GM19468 (cell line): ENCODE data around the gene SAFB2.

Experiments
- ATAC-seq: cut with Tn5 transposase; IDR thresholded peaks from one replicate; pipeline ENCODE4 v1.9.1; 2021; ENCODE audit warnings: mild to moderate bottlenecking, moderate library complexity, moderate number of reproducible peaks; ENCODE audit not compliant: unreplicated experiment; ENCODE audit errors: extremely low read depth

The SAFB2 gene

DNA sequence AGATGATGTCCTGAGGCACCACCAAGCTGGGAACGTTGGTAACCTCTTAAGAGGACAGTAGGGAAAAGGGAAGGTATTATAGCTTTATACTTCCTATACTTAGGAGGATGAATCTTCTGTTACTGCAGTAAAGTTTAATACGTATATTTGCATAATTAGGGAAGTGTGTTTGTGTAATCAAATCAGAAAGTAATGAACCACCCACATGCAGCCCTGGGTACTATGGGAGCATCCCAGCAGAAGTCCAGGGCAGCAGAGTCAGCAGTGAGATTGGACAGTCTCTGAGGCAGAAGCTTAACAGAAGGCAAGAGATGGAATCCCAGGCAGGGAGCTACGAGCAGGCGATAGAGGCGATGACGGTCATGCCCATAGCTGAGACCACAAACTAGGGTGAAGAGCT is 12.9 kb upstream of the SAFB2 start:
- no peak for ATAC-seq

DNA sequence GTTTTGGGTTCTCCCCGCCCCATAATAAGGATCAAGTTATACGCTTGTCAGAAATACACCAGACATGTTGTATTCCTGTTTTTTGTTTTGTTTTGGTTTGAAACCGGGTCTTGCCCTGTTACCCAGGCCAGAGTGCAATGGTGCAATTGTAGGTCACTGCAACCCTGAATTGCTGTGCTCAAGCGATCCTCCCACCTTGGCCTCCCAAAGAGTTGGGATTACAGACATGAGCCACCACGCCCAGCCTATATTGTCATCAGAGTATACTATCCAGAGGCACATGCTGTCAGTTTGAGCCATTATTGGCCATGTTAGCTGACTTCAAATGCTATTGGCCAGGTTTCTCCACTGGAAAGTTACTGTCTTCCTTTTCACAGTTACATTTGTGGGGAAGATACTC is 10.1 kb upstream of the SAFB2 start:
- no peak for ATAC-seq

DNA sequence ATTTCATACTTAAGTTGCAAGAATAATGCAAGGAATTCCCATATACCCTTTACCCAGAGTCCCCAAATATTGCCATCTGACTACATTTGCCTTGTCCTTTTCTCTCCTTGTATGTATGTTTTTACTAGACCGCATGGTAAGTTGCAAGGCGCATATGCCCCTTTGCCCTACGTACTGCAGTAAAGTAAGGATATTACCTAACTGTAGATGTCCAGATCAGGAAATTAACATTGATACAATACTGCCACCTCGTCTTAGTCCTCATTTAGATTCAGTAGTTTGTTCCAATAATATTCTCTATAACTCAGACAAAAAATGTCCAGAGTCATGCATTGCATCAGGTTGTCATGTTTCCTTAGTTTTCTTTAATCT is 9.7 kb upstream of the SAFB2 start:
- ATAC-seq = no peak

DNA sequence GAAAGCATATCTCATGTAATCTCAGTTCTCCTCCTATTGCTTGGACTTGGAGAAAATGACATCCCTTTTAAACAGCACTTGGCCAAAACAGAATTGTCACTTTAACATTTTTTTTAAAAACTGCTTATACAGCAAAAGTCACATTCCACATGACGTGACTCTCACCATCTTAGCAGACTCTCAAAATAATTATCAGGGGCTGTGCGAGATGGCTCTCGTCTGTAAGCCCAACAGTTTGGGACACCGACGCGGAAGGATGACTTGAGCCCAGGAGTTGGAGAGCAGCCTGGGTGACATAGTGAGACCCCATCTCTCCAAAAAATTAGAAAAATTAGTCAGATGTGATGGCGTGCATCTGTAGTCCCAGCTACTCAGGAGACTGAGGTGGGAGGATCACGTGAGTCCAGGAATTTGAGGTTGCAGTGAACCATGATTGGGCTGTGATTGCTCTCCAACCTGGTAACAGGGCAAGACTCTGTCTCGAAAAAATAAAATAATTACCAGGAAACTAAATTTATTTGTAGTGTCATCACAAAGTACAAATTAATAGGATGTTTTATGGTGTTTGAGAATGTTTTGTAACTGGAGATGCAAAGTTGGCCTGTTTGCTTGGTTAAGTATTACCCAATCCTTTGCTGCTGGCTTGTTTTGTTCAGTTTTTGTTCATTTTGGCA is 9.1 kb upstream of the SAFB2 start:
- ATAC-seq = no peak

DNA sequence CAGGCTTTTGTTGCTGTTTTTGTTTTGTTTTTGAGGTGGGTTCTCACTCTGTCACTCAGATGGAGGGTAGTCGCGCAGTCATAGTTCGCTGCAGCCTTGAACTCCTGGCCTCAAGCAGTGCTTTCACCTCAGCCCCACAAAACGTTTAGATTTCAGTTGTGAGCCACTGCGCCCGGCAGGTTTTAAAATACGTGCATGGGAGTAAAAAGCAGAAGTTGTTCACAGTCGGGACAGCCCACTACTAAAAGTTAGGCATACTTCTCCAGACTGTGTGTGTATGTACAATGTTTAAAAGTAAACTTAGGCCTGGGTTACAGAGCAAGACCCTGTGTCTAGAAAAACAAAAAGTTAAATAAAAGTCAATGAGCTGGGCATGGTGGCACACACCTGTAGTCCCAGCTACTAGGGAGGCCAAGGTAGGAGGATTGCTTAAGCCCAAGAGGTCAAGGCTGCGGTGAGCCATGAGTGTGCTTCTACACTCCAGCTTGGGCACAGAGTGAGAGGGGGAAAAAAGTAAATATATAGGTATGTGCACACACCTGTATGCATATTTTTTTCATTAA is 6.4 kb upstream of the SAFB2 start:
- no peak for ATAC-seq

DNA sequence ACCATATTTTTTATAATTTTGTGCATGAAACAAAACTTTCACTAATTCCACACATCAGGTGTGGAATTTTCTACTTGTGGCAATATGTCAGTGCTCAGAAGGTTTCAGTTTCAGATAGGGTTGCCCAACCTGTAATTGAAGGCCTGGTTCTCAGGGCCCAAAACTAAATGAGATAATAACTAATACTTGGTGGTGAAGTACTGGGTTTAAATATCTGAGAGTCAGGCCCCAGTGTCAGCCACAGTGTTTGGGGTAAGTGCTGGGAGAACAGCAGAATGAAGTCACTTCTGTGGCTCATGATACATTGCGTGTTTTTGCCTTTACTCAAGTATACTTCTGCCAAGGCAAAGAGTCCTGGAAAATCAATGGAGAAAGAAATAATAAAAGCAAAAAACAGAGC is 5.9 kb upstream of the SAFB2 start:
- no peak for ATAC-seq

DNA sequence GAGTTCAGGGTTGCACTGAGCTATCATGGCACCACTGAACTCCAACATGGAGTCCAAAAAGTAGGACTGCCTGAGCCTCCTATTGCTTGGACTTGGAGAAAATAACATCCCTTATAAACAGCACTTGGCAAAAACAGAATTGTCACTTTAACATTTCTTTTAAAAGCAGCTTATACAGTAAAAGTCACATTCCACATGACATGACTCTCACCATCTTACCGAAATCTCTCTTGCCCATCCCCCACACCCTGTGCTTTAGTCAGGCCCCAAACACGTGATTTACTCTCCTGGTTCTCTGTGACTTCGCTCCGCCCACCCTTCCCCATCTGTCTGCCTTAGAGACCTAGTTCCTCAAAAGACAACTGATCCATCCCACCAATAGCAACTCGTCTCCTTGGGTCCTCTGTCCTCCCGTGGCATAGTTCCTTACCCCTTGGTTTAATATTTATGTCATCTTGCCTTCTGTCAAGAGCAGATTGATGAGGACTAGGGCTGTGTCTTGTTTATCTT is 4.9 kb upstream of the SAFB2 start:
- ATAC-seq = no peak

DNA sequence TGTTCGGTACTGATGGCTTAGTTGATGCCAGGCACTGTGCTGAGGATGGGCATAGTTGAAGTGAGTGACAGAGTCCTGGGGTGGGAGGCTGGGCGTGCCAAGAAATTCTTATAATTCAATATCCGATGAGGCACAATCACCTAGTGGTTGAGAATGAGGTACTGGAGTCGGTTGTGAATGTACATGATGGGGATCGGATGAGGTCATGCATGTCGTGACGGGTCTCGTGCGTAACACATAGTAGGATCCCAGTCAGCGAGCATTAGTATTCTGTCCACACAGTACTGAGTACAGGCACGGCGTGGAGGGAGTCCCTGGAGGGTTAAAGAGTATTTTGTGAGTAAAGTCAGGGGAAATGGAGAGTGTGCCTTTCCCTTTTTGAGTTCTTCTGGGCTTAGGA is 3.1 kb upstream of the SAFB2 start:
- no peak for ATAC-seq

DNA sequence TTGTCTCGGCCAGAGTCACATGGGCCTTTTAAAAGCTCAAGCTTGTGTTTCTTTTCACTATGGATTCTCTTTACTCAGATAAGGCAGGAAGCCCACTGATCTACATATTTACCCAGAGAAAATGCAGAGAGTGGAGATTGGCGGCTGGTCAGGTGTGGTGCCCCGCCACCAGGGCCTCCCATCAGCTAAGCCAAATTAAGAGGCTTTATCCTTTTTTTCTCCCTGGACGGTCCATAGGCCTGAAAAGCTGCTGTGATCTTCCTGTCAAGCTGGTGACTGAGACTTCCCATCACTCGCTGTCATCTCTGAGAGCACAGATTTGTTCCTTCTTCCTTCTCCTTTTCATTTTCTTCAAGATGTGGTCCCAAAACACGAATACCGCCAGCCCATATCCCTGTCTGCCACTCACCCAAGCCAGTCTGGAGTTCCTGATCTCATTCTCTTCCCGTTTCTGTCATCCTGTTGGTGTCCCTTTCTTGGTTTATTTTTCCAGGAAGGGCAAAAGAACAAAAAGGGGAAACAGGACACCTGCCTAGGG is 2.2 kb upstream of the SAFB2 start:
- ATAC-seq = no peak

DNA sequence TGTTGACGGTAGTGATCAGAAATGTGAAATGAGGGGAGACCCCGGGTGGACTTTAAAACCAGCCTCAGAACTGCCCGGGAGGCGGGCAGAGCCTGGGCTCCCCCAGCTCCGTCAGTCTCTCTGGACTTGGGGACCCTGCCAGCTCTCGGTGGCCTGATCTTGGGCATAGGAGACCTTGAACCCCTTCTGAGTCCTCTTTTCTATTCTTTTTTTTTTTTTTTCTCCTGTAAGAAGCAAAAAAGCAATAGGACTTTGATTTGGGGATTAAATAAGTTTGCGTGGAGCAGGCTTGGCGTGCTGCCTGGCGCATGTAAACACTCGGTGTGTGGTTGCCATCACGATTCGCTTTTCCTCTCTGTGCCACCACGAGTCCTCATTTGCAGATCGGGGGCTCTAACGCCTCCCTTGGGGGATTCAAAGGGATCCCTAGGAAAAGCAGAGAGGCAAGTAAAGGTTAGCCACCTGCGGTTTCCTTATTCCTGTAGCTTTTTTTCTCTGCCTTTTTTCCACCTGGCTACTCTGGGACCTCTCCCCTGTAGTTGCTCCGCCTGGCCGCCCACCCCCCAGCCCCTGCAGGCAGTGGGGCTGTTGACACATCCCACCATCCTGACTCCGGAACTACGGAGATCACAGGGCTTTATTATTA is 1.6 kb upstream of the SAFB2 start:
- no peak for ATAC-seq

DNA sequence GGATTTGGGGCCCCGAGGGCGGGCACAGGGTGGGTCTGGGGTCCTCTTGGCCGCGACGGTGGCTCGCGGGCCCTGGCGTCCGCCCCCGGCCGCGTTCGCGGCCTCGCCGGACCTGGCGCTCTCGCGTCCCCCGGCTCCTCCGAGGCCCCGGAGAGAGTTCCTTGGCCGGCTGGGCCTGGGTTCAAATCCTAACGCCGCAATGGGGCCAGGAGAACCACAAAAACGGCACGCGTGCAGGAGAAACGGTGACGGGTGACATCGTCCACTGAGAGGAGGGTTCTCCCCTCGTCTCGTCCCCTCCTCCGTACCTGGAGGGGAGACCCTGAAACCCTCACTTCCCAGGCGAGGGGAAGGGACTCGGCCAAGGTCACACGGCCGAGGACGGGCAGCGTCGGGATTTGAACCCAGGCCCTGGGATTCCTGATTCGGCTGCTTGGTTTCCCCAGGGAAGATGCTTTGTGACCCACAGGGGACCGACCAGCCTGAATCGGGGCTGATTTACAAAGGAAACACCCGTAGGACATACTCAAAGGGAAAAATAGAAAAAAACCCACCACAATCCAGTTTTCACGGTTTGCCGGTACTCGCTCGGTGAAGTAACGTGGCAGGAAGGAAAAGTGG is 931 bp upstream of the SAFB2 start:
- ATAC-seq = no peak

DNA sequence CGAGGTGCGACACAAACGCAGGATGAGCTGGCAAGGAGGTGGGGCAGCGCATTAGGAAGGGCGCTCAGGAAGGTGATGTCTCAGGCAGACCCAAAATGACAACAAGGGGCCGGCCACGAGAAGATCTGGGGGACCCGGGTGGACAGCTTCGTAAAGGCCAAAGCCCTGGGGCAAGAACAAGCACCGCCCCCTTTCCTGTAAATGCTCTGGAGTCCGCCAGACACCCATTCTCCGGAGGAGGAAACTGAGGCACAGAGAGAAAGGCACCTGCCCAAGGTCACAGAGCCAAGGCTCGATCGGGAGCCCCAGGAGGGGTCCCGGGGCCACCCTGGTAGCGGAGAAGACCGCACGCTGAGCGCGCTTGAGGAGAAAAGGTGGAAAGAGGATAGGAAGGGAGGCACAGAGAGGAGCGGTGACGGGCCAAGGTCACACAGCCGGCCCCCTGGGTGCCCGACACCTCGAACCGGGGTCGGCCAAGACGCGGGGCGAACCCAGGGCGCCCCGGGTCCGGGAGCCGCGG is 571 bp downstream of the SAFB2 start:
- ATAC-seq = no peak

DNA sequence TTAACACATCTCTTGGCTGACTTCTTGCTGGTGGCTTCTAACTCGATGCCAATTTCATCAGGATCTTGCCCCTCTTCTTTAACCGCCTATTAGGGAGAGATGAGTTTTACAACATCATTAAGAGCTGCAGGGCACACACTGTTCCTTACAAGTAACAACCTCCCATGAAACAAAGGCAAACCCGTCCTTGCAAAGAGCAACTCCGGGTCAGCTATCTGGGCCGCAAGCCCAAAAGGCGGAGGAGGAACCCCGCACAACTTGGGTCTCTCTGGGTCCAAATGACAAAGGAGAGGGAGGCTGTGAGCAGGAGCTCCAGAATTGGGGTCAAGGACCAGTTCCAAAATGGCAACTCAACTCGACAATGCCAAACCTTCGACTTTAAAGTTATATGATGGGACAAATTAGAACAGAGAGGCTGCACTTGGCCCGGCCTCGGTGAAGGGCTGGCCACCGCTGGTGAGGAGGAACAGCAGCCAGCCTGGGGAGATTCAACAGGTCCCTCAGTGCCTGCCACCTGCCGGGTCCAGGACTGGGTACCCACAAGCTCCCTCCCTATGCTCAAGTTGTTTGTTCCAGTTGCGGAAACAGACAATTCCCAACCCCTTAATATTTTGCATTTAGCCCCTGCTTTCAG is 1.1 kb downstream of the SAFB2 start:
- no peak for ATAC-seq

DNA sequence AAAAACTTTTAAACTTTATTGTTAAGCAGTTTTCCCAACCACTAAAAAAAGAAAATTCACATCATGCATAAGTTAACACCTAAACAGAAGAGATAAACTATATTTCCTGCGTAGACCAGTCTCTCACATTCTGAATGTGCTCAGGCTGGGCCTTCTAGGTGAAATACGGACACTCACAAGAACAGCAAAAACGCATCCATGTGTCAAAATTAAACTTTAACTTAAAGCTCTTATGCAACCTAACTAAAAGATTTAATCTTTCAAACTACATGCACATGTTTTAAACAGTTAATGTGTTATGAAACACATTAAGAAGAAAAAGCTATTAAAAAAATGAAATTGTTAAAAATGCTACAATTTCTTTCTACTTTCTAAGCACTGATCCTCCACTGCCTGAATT is 2.6 kb downstream of the SAFB2 start:
- no peak for ATAC-seq

DNA sequence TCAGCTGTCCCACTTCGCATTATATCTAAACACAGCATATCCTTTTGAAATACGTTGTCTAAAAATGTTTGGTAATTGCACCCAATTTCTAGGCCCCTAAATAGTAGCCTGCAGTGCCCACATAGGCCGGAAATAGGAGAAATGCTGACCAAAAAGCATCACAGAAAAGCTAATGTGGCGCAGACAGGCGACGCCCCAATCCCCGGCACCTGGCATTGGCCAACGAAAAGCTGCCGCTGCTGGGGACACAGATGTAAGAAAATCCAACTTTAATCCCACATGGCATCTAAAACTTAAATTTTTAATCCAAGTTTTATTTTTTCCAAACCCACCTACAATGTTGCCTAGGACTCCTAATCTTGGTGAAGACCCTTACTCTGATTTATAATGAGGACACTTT is 4.0 kb downstream of the SAFB2 start:
- ATAC-seq = no peak

DNA sequence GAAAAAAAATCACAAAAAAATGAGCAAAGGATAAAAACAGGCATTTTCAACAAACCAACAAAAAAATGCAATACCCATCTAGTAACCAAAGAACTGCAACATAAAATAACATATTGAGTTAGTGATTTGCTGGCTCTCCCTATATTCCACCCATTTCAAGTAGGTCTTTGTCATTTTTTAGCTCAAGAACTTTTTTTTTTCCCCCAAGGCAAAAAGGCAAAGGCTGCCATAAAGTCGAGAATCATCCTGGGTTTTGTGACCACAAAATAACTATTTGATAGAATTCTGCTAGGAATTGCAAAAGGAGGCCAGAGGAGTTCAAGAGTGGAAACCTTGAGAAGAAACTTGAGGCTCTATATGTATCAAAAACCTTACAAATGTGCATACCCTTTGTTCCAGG is 5.5 kb downstream of the SAFB2 start:
- ATAC-seq = no peak

DNA sequence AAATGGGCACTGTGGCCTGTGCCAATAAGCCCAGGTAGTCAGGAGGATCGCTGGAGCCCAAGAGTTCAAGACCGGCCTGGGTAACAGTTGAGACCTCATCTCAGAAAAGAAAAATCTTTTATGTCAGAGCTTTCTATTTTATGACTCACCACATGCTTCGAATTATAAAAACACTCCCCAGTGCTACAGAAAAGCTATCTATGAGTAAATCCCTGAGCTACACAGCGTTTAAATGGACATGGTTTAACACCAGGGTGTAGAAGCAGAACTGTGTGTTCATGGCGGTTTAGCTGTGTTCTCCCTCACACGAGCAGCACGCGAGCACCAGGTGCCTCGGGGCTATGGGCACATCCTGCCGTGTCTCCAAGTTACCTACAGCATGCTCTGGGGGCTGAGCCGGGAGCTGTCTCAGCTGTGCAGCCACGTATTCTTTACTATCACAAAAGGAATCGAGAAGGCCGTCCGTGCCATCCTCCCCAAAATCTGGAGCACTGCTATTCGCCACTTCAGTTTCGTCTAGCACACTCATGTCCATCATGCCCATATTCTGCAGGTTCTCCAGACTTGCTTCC is 6.7 kb downstream of the SAFB2 start:
- ATAC-seq = no peak

DNA sequence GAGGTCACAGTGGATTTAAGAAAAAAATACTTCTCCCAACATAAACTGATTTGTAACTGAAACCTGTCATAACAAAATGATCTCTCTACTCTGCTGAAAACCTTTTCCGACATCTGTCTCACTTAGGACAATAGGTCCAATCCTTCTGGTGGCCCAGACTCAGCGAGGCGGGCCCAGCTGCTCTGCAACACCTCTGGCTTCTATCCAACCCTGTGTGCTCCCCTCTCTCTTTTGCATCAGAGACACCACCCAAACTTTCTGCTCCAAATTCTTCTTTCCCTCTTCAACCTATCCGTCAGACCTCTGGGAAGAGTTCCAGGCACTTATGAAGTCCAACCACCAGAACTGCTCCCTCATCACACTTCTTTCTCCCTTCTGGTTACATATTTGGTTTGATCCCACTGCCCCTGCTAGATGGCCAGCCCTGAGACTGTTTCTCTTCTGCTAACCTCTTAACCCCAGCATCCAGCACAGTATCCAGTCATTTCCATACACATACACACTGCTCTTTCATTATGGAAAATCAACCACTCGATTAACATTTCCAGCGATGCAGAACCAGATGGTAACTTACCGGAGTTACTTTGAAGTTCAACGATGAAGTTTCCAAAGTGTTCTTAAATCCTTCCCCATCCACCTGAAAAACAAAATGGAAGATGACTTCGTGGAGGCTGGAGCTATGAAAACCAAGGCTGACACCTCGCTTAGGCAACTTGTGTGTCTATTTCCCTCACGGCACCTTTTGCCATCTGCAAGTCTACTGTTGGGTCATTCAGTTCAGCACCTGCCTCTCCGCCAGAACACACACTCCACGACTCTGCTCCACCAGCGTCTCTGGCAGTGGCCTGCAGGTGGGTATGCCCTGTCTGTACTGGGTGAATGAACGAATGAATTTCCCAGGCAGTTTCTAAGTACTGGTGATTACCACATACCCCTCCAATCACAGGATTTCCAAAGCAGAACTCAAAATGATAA is 9.4 kb downstream of the SAFB2 start:
- no peak for ATAC-seq

DNA sequence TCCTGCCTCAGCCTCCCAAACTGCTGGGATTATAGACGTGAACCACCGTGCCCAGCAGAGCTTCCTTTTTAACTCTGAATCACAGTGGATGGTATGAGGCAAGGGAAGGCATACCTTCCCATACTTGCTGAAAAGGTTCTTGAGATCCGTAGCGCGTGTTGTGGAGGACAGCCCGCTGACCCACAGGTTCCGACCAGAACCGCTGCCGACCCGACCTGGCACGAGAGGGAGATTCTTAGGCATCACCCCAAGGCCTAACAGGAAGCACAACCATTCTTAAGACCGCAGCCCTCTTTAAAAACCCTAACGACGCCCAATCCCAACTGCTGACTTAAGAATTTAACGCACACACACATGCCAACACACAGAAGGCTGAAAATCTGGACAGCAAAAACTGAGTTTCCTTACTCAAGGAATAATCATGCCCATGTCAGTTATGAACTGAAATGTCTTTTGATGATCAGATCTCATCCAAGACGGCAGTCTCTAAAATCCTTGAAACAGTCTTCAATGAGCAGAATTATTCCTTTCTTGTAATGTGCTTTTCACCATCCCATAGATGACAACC is 12.6 kb downstream of the SAFB2 start:
- ATAC-seq = no peak
